HepG2 (cell line): Measurements from ENCODE around the gene DNM1. TPM values are rescaled to one million over a fixed set of nuclear protein-coding genes. Genes with fewer than 3 reads are reported as not detected.

ENCODE experiments used
- AGO2 ChIP-seq: fragments of 200-400 bp; formaldehyde crosslinking; optimal IDR thresholded peaks from 2 replicates; pipeline ENCODE3; 2017; ENCODE audit warnings: mild to moderate bottlenecking, low read depth, low read length, moderate library complexity
- CCAR2 ChIP-seq: fragments of 200-400 bp; formaldehyde crosslinking; optimal IDR thresholded peaks from 2 replicates; pipeline ENCODE3; 2018; ENCODE audit warnings: low read depth, mild to moderate bottlenecking, low read length, moderate library complexity
- FOXO1 ChIP-seq: sonication (generic); formaldehyde crosslinking; IDR thresholded peaks from 2 replicates; pipeline ENCODE4 v1.4.0; 2020; ENCODE audit warnings: missing genetic modification reagents
- GTF2F1 ChIP-seq: fragments of 150-350 bp; IDR thresholded peaks from 2 replicates; pipeline ENCODE4 v1.6.1; 2014; ENCODE audit warnings: low read length
- JUND ChIP-seq: sonication (generic); formaldehyde crosslinking; IDR thresholded peaks from 2 replicates; pipeline ENCODE4 v1.8.0; 2022; ENCODE audit warnings: mild to moderate bottlenecking, missing genetic modification reagents
- NFRKB ChIP-seq: fragments of 450-650 bp; IDR thresholded peaks from 2 replicates; pipeline ENCODE4 v1.6.1; 2017
- PAF1 ChIP-seq: IDR thresholded peaks from 2 replicates; pipeline ENCODE4 v1.6.1; 2016; ENCODE audit warnings: missing genetic modification reagents, missing compliant biosample characterization
- PRDM10 ChIP-seq: sonication (generic); formaldehyde crosslinking; IDR thresholded peaks from 2 replicates; pipeline ENCODE4 v1.4.0; 2020; ENCODE audit warnings: low read depth, missing genetic modification reagents
- SMAD1 ChIP-seq: sonication (generic); formaldehyde crosslinking; IDR thresholded peaks from 2 replicates; pipeline ENCODE4 v1.4.0; 2020; ENCODE audit warnings: missing genetic modification reagents, low read depth, mild to moderate bottlenecking, borderline replicate concordance
- THAP8 ChIP-seq: sonication (generic); formaldehyde crosslinking; IDR thresholded peaks from 2 replicates; pipeline ENCODE4 v1.5.1; 2020; ENCODE audit warnings: missing genetic modification reagents, mild to moderate bottlenecking, borderline replicate concordance
- ZNF383 ChIP-seq: sonication (generic); formaldehyde crosslinking; IDR thresholded peaks from 2 replicates; pipeline ENCODE4 v1.4.0; 2020; ENCODE audit warnings: missing genetic modification reagents, mild to moderate bottlenecking, borderline replicate concordance
- ZNF414 ChIP-seq: sonication (generic); formaldehyde crosslinking; IDR thresholded peaks from 2 replicates; pipeline ENCODE4 v1.5.0; 2020; ENCODE audit warnings: missing genetic modification reagents
- ZNF710 ChIP-seq: sonication (generic); formaldehyde crosslinking; IDR thresholded peaks from 2 replicates; pipeline ENCODE4 v1.5.0; 2020; ENCODE audit warnings: mild to moderate bottlenecking, missing genetic modification reagents, borderline replicate concordance
- ZNF782 ChIP-seq: sonication (generic); formaldehyde crosslinking; IDR thresholded peaks from 2 replicates; pipeline ENCODE4 v1.4.0; 2020; ENCODE audit warnings: missing genetic modification reagents, mild to moderate bottlenecking, borderline replicate concordance
- ZNF891 ChIP-seq: sonication (generic); formaldehyde crosslinking; IDR thresholded peaks from 2 replicates; pipeline ENCODE4 v1.5.0; 2020; ENCODE audit warnings: mild to moderate bottlenecking, missing genetic modification reagents
- polyA plus RNA-seq, 8 experiments: library from polyadenylated mRNA; depleted of rRNA in 3 of 8; stranded (reverse) in 7 of 8; unstranded in 1 of 8; fragments of >200 nt; fragmentation: Illumina TruSeq in 4 of 8; extraction: Trizol in 4 of 8; gene quantifications; 2 replicates each; pipeline versions ENCODE4 v1.2.1 to v1.2.3, GENCODE V29; 2011 to 2016; ENCODE audit warnings: low read depth in 4 of 8, missing spikeins in 1 of 8, mixed read lengths in 1 of 8; ENCODE audit not compliant: insufficient read depth in 1 of 8
- total RNA-seq, 5 experiments: library from RNA; depleted of rRNA; stranded (reverse); fragments of >200 nt; fragmentation: Illumina TruSeq; extraction: Trizol; gene quantifications; 2 replicates each; pipeline ENCODE4 v1.2.3, GENCODE V29; 2016; ENCODE audit warnings: low read depth in 1 of 5
- TF ChIP-seq, protein P1 (sequence below): sonication (generic); formaldehyde crosslinking; IDR thresholded peaks from 2 replicates; pipeline ENCODE4 v1.5.1; 2020; ENCODE audit warnings: missing genetic modification reagents, mild to moderate bottlenecking, borderline replicate concordance
- TF ChIP-seq, protein P2 (sequence below): sonication (generic); formaldehyde crosslinking; IDR thresholded peaks from 2 replicates; pipeline ENCODE4 v1.4.0; 2020; ENCODE audit warnings: mild to moderate bottlenecking, missing genetic modification reagents
- TF ChIP-seq, protein P3 (sequence below): sonication (generic); formaldehyde crosslinking; IDR thresholded peaks from 2 replicates; pipeline ENCODE4 v1.8.0; 2022; ENCODE audit warnings: mild to moderate bottlenecking, missing genetic modification reagents, moderate library complexity

The DNM1 gene
- total and polyA plus RNA-seq, 2 of the 13 experiments (the other 11 are each of a cell fraction or from before 2014, with no cell fraction given): 0.13 to 0.58 TPM

DNA sequence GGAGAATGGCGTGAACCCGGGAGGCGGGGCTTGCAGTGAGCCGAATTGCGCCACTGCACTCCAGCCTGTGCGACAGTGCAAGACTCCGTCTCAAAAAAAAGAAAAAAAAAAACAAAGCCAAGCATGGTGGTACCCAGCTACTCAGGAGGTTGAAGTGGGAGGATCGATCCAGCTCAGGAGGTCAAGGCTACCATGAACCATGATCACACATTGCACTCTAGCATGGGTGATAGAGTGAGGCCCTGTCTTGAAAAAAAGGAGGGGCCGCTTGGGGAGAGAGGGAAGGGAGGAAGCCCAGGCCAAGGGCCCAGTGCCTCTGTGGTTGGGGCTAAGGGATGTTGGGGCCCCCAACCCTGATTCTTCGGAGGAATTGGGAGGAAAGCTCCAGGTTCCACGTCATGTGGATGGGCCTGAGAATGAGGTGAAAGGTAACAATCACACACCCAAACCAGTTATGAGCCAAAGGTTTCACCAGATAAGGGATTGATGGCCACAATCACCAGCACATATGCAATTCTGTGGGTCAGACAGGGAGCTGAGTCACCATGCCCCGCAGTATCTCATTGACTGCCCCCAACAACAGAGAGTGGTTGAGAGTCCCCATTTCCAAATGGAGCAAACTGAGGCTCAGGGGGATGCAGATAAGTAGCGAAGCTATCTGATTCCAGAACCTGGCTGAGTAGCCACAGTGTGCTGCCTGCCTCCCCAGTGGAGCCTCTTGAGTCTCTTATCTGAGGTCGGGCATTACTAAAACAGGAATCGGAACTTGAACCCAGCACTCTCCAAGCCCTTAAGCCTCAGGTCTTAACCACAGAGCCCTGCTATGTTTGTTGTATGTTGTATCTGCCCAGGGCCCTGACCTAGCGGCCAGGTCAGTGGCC lies 93.4 kb downstream of the DNM1 start (continued):
- TF ChIP-seq PAF1 (CRISPR knock-in tag): no peak
- TF ChIP-seq, protein P1, sequence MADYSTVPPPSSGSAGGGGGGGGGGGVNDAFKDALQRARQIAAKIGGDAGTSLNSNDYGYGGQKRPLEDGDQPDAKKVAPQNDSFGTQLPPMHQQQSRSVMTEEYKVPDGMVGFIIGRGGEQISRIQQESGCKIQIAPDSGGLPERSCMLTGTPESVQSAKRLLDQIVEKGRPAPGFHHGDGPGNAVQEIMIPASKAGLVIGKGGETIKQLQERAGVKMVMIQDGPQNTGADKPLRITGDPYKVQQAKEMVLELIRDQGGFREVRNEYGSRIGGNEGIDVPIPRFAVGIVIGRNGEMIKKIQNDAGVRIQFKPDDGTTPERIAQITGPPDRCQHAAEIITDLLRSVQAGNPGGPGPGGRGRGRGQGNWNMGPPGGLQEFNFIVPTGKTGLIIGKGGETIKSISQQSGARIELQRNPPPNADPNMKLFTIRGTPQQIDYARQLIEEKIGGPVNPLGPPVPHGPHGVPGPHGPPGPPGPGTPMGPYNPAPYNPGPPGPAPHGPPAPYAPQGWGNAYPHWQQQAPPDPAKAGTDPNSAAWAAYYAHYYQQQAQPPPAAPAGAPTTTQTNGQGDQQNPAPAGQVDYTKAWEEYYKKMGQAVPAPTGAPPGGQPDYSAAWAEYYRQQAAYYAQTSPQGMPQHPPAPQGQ (CRISPR knock-in tag): no peak
- TF ChIP-seq CCAR2: no peak
- TF ChIP-seq, protein P2, sequence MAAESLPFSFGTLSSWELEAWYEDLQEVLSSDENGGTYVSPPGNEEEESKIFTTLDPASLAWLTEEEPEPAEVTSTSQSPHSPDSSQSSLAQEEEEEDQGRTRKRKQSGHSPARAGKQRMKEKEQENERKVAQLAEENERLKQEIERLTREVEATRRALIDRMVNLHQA (CRISPR knock-in tag): no peak
- TF ChIP-seq ZNF891 (CRISPR knock-in tag): no peak
- TF ChIP-seq THAP8: no peak
- TF ChIP-seq ZNF782: no peak
- no peak for TF ChIP-seq ZNF710 (CRISPR knock-in tag)
- TF ChIP-seq ZNF383 (CRISPR knock-in tag): no peak
- no peak; the same call in 1 of the 2 replicates for TF ChIP-seq FOXO1 (CRISPR knock-in tag)
- no peak for TF ChIP-seq JUND (CRISPR knock-in tag)
- no peak for TF ChIP-seq NFRKB
- no peak for TF ChIP-seq PRDM10
- TF ChIP-seq, protein P3, sequence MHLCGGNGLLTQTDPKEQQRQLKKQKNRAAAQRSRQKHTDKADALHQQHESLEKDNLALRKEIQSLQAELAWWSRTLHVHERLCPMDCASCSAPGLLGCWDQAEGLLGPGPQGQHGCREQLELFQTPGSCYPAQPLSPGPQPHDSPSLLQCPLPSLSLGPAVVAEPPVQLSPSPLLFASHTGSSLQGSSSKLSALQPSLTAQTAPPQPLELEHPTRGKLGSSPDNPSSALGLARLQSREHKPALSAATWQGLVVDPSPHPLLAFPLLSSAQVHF: no peak
- TF ChIP-seq SMAD1 (CRISPR knock-in tag): no peak
- no peak for TF ChIP-seq GTF2F1
- TF ChIP-seq ZNF414: no peak
- no peak for TF ChIP-seq AGO2
